Activated CD8-positive, alpha-beta memory T cell treated with anti-CD3 and anti-CD28 coated beads, Interleukin-2, amount 50 U/mL, for 24 hours (primary cell): Measurements from ENCODE around the gene CTNNA1.

Experiments
- DNase-seq: peaks from one replicate; pipeline ENCODE4 v3.0.0-alpha.2; 2020; ENCODE audit errors: extremely low read depth

The CTNNA1 gene

GRCh38 chr5:138948471-138949222 lies 195.4 kb downstream of the CTNNA1 start:
- no peak for DNase-seq

- DNase-seq, result no peak
These were observed 196.0 kb downstream of the CTNNA1 start for GRCh38 chr5:138949223-138949574.

GRCh38 chr5:138949988-138950387 lies 196.8 kb downstream of the CTNNA1 start:
- no peak for DNase-seq

- DNase-seq, result no peak
These were observed 197.3 kb downstream of the CTNNA1 start for GRCh38 chr5:138950421-138951031.

- no peak for DNase-seq
These were observed 198.1 kb downstream of the CTNNA1 start for GRCh38 chr5:138951091-138951985.

GRCh38 chr5:138951986-138952735 lies 198.9 kb downstream of the CTNNA1 start:
- DNase-seq, result no peak

GRCh38 chr5:138952962-138953361 lies 199.7 kb downstream of the CTNNA1 start:
- no peak for DNase-seq

GRCh38 chr5:138953387-138954256 lies 200.4 kb downstream of the CTNNA1 start:
- no peak for DNase-seq

GRCh38 chr5:138954257-138955012 lies 201.2 kb downstream of the CTNNA1 start:
- no peak for DNase-seq

GRCh38 chr5:138955013-138955660 lies 201.9 kb downstream of the CTNNA1 start:
- no peak for DNase-seq

GRCh38 chr5:138955671-138956295 lies 202.6 kb downstream of the CTNNA1 start:
- no peak for DNase-seq

GRCh38 chr5:138956801-138957200 lies 203.6 kb downstream of the CTNNA1 start:
- no peak for DNase-seq

- no peak for DNase-seq
These were observed 207.0 kb downstream of the CTNNA1 start for GRCh38 chr5:138960145-138960692.

- DNase-seq, result no peak
These were observed 208.0 kb downstream of the CTNNA1 start for GRCh38 chr5:138961221-138961620.

GRCh38 chr5:138961729-138962128 lies 208.5 kb downstream of the CTNNA1 start:
- no peak for DNase-seq

- DNase-seq, result no peak
These were observed 209.6 kb downstream of the CTNNA1 start for GRCh38 chr5:138962614-138963370.

GRCh38 chr5:138963763-138964371 lies 210.6 kb downstream of the CTNNA1 start:
- DNase-seq, result no peak
